MM.1S (cell line): ENCODE measurements around the gene LSM14B.

Experiments
- DNase-seq: peaks from one replicate; pipeline ENCODE4 v3.0.0-alpha.2; 2015
- H2AFZ ChIP-seq: fragments of 300-600 bp; sonication (generic); 2 replicates; pipeline ENCODE4 v1.6.0; 2016; ENCODE audit warnings: antibody characterized with exemption, low read length
- H3F3A ChIP-seq: fragments of 300-600 bp; sonication (generic); 2 replicates; pipeline ENCODE4 v1.6.1; 2016; ENCODE audit warnings: mild to moderate bottlenecking, antibody characterized with exemption, low read length, moderate library complexity, mixed read lengths; ENCODE audit not compliant: insufficient read depth
- H3K27ac ChIP-seq: fragments of 300-600 bp; sonication (generic); 2 replicates; pipeline ENCODE4 v1.5.1; 2016; ENCODE audit warnings: mild to moderate bottlenecking, low read length
- H3K27me3 ChIP-seq: fragments of 300-600 bp; sonication (generic); replicated peaks from 2 replicates; pipeline ENCODE4 v1.6.0; 2016; ENCODE audit warnings: low read length; ENCODE audit not compliant: insufficient read depth
- H3K36me3 ChIP-seq: fragments of 300-600 bp; sonication (generic); replicated peaks from 2 replicates; pipeline ENCODE4 v1.6.1; 2016; ENCODE audit warnings: mild to moderate bottlenecking, low read length, mixed read lengths; ENCODE audit not compliant: insufficient read depth
- H3K4me1 ChIP-seq: fragments of 300-600 bp; sonication (generic); 2 replicates; pipeline ENCODE4 v1.6.1; 2016; ENCODE audit warnings: low read length, mixed read lengths
- H3K4me2 ChIP-seq: fragments of 300-600 bp; sonication (generic); 2 replicates; pipeline ENCODE4 v1.6.0; 2016; ENCODE audit warnings: low read depth, low read length
- H3K4me3 ChIP-seq: fragments of 300-600 bp; sonication (generic); 2 replicates; pipeline ENCODE4 v1.5.1; 2016; ENCODE audit warnings: low read length, mixed read lengths
- H3K79me2 ChIP-seq: fragments of 300-600 bp; sonication (generic); 2 replicates; pipeline ENCODE4 v1.6.1; 2016; ENCODE audit warnings: mixed run types, low read length, mixed read lengths
- H3K9ac ChIP-seq: fragments of 300-600 bp; sonication (generic); 2 replicates; pipeline ENCODE4 v1.6.1; 2016; ENCODE audit warnings: low read length, mixed read lengths
- H3K9me2 ChIP-seq: fragments of 300-600 bp; sonication (generic); replicated peaks from 2 replicates; pipeline ENCODE4 v1.6.1; 2016; ENCODE audit warnings: mild to moderate bottlenecking, low read length, mixed read lengths; ENCODE audit not compliant: insufficient read depth
- H3K9me3 ChIP-seq: fragments of 300-600 bp; sonication (generic); replicated peaks from 2 replicates; pipeline ENCODE4 v1.6.1; 2016; ENCODE audit warnings: mild to moderate bottlenecking, low read length, mixed read lengths; ENCODE audit not compliant: insufficient read depth
- H4K20me1 ChIP-seq: fragments of 300-600 bp; sonication (generic); 2 replicates; pipeline ENCODE4 v1.6.1; 2016; ENCODE audit warnings: mild to moderate bottlenecking, low read length, moderate library complexity, mixed read lengths; ENCODE audit not compliant: insufficient read depth
- CTCF ChIP-seq: fragments of 300-600 bp; sonication (generic); IDR thresholded peaks from 2 replicates; pipeline ENCODE4 v1.5.1; 2016; ENCODE audit warnings: antibody characterized with exemption, low read length, mixed read lengths
- EZH2 ChIP-seq: fragments of 300-600 bp; sonication (generic); optimal IDR thresholded peaks from 2 replicates; pipeline ENCODE3; 2017; ENCODE audit warnings: low read depth, mild to moderate bottlenecking, antibody characterized with exemption, low read length, mixed read lengths
- EZH2phosphoT487 ChIP-seq: fragments of 300-600 bp; sonication (generic); IDR thresholded peaks from 2 replicates; pipeline ENCODE4 v1.6.1; 2018; ENCODE audit warnings: antibody characterized with exemption, low read length

Gene LSM14B

GRCh38 chr20:62162765-62163484 is 40.6 kb downstream of the LSM14B start:
- H3K9ac ChIP-seq = no peak overlapping the region
- H4K20me1 ChIP-seq = no peaks in the 10 kb centered on the region
- no peak overlapping the region for H3K4me3 ChIP-seq
- TF ChIP-seq CTCF (no peak), EZH2phosphoT487 (no peak), EZH2 (no peak)
- H3K27me3 ChIP-seq = no peaks in the 10 kb centered on the region
- H3K9me2 ChIP-seq = no peaks in the 10 kb centered on the region
- no peaks in the 10 kb centered on the region for H3K36me3 ChIP-seq
- DNase-seq = no peak
- H3F3A ChIP-seq = no peaks in the 10 kb centered on the region
- no peak overlapping the region for H3K4me2 ChIP-seq
- H3K4me1 ChIP-seq = no peaks in the 10 kb centered on the region
- H3K79me2 ChIP-seq = peaks cover 7% of the 10 kb centered on the region; the same call in 1 of the 2 replicates
- no peaks in the 10 kb centered on the region for H3K9me3 ChIP-seq
- no peak overlapping the region for H2AFZ ChIP-seq
- H3K27ac ChIP-seq = no peak overlapping the region

- no peak overlapping the region for H3K4me3 ChIP-seq
- no peaks in the 10 kb centered on the region for H4K20me1 ChIP-seq
- H3K27me3 ChIP-seq = no peaks in the 10 kb centered on the region
- H2AFZ ChIP-seq = no peak overlapping the region
- no peak overlapping the region for H3K9ac ChIP-seq
- peaks cover 2% of the 10 kb centered on the region; the same call in 1 of the 2 replicates for H3K79me2 ChIP-seq
- no peaks in the 10 kb centered on the region for H3F3A ChIP-seq
- TF ChIP-seq CTCF (no peak), EZH2phosphoT487 (no peak), EZH2 (no peak)
- H3K4me1 ChIP-seq = no peaks in the 10 kb centered on the region
- H3K36me3 ChIP-seq = no peaks in the 10 kb centered on the region
- H3K27ac ChIP-seq = no peak overlapping the region
- DNase-seq = no peak
- no peak overlapping the region for H3K4me2 ChIP-seq
- H3K9me2 ChIP-seq = no peaks in the 10 kb centered on the region
- H3K9me3 ChIP-seq = no peaks in the 10 kb centered on the region
Observed at GRCh38 chr20:62163485-62163865, 41.2 kb downstream of the LSM14B start.

GRCh38 chr20:62163986-62164762 is 41.9 kb downstream of the LSM14B start:
- no peak for TF ChIP-seq EZH2phosphoT487
- TF ChIP-seq CTCF = no peak
- no peak for TF ChIP-seq EZH2
- H3K9ac ChIP-seq = no peak overlapping the region
- no peaks in the 10 kb centered on the region for H3K9me3 ChIP-seq
- no peaks in the 10 kb centered on the region for H3K36me3 ChIP-seq
- DNase-seq = no peak
- H3K9me2 ChIP-seq = no peaks in the 10 kb centered on the region
- no peak overlapping the region for H3K4me2 ChIP-seq
- H3K27ac ChIP-seq = no peak overlapping the region
- H3K79me2 ChIP-seq = no peaks in the 10 kb centered on the region
- H3K4me1 ChIP-seq = no peaks in the 10 kb centered on the region
- H3K4me3 ChIP-seq = no peak overlapping the region
- H3K27me3 ChIP-seq = no peaks in the 10 kb centered on the region
- H2AFZ ChIP-seq = no peak overlapping the region
- H4K20me1 ChIP-seq = no peaks in the 10 kb centered on the region
- H3F3A ChIP-seq = no peaks in the 10 kb centered on the region
